DMS53 treated with DMSO at 0.1 percent for 48 hours (cell line): Measurements from ENCODE around the gene GLB1L2.

ENCODE experiments used
- DNase-seq: peaks from one replicate; lab custom pipeline; 2025; ENCODE audit not compliant: unreplicated experiment; lab: John Stamatoyannopoulos, UW

The GLB1L2 gene

DNA sequence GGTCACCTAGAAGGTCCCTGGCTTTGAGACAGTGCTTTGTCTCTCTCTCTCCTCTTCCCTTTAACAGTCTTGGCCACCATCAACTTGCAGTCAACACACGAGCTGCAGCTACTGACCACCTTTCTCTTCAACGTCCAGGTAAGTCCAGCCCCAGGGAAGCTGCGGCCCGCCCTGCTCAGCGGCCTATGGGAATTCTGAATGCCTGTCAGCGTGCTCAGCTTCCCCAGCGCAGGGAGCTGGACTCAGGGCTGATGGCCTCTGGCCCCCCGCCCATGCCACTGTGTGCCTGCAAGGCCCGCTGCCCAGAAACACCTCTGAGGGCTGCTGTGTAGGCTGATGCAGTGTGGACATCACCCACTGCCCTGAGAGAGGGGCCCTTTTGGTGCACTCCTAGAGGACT, 32.5 kb downstream of the GLB1L2 start:
- DNase-seq: no peak

DNA sequence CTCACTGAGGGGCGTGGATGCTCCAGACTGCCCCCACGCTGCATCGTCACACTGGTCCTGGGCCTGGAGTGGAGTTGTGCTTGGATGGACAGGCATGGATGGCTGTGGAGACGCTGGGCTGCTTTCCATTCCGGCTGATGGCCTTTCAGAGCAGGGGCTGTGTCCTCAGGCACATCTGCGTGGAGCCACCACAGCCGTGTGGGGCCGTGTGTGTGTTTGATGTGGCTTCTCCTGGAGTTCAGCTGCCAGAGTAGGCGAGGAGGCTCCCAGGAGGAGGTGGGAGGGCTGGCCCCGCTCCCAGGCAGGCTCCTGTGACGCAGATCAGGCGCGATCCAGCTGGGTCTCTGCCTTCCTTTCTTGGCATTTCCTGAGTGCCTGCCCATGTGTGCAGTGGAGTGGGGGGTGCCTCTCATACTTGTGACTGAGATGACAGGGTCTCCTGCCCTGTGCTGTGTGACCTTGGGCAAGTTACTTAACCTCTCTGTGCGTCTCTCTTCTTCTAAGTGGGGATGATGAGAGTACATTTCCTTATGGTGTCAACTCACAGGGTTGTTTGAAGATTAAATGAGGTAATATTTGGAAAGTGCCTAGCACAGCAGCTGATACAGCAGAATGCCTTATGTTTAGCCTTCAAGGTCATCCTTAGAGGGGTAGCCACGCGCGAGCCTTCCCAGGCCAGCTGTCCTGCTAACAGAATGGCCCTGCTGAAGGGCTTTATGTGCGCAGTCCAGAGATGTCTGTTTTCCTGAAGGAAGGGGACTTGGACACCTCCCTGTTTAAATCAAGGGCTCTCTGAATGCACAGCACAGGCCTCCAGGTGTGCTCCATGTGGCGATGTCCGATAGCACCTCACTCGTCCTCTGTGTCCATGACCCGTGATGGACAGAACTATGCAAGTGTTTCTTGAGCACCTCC, 33.5 kb downstream of the GLB1L2 start:
- DNase-seq: no peak

DNA sequence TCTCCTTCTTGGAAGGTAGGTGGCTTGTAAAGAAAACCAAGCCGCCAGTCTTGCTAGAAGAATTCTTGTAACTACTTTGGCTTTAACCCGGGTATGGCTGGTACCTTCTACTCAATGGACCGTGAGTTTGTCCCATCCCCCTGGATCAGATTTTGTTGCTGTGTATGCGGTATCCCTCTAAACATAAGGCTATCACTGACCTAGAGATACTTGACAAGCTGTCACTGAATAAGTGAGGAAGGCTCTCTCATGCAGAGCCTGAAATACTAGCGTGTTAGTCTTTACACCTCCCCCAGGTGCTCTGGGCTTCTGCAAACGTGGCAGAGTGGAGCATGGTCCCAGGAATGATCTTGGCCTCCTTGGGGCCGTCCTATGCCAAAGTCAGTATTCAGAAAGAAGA, 34.5 kb downstream of the GLB1L2 start:
- no peak for DNase-seq

DNA sequence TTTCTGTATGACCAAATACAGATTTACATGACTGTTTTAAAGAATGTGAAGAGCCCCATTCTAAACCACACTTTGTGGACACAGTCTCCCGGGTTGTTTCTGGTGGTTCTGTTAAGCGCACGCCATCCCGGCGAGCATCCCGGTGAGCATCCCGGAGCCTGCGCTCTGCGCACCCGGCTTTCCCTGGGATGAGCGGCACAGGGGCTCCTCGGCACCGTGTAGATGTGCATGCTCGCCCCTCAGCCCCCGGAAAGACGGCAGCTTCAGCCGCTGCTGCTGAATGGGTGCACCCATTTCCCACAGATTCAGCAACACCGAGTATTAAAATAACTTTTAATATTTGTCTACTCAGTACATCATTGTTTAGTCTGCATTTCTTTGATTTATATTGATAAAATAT, 36.0 kb downstream of the GLB1L2 start:
- no peak for DNase-seq

DNA sequence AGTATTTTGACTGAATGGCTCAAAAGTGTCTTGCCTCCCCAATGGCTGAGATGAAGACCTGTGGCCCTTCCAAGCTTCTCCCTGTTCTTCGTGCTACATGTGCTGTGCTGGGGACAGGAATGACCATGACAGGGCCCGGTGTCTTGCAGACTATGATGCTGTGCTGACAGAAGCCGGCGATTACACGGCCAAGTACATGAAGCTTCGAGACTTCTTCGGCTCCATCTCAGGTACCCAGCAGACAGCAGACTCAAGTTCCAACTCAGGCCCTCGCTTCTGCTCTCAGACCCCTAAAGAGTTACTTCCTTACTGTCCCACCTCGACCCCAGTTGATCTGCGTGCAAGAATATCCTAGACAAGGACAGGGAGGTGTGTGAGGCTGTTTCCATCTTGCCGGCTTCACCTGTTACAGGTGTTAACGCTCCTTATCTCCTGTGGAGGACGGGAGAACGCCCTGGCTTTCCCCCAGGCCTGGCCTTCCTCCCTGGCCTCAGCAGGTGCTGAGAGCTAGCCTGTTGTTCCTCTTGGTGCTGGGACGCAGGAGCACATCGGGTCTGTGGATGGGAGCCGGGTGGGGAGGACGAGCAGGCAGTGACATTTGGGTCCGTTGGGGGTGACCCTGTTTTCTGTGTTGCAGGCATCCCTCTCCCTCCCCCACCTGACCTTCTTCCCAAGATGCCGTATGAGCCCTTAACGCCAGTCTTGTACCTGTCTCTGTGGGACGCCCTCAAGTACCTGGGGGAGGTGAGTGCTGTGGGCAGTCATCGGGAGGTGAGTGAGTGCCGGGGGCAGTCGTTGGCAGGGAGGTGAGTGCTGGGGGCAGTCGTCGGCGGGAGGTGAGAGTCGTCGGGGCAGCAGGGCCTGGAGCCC, 38.1 kb downstream of the GLB1L2 start:
- DNase-seq: no peak

DNA sequence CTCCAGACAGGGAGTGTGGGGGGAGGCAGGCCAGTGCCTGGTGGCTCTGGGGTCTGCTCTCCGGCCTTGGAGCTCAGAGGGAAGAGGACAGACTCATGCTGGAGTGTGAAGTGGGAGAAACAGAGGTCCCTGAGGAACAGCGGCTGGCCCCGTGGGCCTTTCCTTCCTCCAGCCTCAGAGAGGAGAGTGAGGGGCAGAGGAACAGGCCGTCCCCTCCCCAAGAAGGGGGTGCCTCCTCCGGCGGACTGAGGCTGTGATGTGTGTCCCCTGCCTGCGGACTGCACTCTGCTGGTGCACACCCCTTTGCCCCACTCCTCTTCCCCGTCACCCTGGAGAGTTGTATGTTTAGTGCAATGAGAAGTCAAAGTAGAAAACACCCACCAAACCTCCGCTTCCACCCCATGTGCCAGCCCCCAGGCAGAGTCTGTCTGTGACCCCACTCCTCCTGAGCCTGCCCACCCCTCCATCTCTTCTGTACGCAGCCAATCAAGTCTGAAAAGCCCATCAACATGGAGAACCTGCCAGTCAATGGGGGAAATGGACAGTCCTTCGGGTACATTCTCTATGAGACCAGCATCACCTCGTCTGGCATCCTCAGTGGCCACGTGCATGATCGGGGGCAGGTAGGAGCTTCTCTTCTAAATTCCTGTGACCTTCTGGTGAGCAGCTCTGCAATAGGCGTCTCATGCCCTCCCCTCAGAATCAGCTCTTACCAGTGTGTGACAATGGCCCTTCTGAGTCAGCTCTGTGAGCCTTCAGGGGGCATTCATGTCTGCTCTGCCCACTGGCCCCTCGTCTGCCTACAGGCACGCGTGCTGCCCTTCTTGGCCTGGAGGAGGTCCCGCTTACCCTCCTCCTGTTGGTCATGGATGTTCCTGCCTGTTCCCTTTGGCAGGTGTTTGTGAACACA, 39.0 kb downstream of the GLB1L2 start:
- no peak for DNase-seq

DNA sequence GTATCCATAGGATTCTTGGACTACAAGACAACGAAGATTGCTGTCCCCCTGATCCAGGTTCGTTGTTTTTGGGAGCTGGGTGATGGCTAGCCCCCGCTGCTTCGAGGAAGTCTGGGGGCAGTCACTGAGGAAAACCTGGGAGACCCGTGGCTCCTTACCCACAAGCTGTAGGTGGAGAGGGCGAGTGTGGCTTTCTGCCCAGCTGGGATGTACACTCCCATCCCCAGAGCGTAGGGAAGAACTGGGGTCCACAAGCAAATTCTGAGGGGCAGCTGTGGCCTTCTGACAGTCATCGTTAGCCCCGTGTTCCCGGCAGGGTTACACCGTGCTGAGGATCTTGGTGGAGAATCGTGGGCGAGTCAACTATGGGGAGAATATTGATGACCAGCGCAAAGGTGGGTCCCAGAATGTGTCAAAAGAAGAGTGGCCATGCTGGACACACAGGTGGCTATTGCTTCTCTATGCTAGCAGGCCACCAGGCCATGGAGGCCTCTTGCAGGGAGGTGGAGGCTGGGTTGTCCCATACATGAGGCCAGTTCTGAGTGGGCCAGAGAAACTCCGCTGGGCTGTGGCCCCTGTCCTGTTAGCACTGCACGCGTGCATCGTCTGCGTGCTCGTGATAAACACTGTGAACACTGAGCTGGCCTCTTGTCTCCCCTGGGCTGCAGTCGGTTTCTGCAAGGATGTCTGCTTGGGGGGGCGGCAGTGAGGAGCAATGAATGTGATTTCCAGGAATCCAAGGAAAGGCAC, 39.8 kb downstream of the GLB1L2 start:
- no peak for DNase-seq

DNA sequence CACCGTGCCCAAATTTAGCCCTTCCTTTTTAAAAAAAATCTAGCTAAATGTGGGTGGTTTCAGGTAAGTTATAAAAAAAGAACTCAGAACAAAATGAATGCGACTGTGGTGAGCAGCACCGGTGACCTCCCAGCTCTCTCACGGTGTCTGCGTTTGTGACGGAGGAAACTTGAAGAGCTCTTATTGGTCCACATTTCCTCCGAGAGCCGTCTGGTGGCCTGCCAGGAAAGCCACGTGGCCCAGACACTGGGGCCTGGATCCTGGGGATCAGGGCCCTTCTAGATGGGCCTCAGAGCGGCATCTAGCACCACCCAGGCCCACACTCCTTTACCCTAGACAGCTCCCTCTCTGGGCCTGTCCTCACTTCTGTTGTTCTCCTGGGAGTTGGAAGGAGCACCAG, 40.7 kb downstream of the GLB1L2 start:
- no peak for DNase-seq

DNA sequence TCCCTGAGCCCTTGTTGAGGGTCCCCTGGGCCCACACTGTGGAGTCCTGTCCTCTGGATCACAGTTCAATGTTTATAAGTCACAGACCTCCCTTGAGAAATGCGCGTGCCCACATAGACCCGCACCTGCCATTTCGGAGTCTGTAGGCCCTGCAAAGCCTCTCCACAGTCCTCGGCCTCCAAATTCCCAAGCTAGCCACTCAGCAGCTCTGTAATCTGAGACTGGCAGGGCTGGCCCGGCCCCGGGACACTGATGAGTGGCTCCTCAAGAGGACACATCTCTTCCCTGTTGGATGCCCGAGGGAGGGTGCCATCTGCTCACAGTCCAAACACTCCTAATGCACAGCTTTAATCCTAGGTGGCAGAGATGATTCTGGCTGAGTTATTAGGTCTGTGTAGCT, 41.2 kb downstream of the GLB1L2 start:
- DNase-seq: peak; percentile 86

DNA sequence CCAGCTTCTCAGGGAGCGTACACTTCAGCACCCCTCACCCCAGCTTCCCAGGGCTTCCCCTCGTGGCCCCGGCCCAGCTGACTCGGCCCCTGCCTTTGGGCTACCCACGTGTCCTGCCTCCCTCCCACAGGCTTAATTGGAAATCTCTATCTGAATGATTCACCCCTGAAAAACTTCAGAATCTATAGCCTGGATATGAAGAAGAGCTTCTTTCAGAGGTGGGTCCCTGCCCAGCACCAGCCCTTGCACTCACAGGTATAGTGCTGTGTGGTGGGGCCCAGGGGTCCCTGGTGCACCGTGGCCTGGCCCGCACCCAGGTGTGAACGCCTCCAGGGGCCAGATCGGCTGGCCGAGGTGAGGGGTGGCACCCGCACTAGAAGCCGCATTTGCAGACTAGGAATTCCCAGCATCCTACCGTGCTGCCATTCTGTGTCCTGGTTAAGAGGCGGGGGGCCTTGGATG, 41.8 kb downstream of the GLB1L2 start:
- no peak for DNase-seq

DNA sequence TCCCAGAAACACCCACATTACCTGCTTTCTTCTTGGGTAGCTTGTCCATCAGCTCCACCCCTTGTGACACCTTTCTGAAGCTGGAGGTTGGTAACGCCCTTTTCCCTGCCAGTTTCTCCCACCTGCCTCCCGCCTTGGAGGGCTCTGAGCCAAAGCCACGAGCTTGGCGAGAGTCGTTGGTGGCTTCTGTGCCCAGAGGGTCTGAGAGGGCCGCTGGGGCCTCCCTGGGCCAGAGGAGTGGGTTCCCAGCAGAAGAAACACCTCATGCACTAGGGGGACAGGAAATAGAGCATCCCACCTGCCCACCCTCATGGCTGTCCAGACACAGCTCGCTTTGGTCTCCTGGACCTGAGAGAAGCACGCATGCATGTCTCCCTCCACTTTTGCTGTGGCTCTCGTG, 42.4 kb downstream of the GLB1L2 start:
- no peak for DNase-seq

DNA sequence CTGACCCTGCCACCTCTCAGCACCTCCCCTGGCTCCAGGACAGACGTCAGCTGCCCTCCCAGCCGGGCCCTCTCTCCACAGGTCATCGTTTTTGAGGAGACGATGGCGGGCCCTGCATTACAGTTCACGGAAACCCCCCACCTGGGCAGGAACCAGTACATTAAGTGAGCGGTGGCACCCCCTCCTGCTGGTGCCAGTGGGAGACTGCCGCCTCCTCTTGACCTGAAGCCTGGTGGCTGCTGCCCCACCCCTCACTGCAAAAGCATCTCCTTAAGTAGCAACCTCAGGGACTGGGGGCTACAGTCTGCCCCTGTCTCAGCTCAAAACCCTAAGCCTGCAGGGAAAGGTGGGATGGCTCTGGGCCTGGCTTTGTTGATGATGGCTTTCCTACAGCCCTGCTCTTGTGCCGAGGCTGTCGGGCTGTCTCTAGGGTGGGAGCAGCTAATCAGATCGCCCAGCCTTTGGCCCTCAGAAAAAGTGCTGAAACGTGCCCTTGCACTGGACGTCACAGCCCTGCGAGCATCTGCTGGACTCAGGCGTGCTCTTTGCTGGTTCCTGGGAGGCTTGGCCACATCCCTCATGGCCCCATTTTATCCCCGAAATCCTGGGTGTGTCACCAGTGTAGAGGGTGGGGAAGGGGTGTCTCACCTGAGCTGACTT, 43.2 kb downstream of the GLB1L2 start:
- no peak for DNase-seq

DNA sequence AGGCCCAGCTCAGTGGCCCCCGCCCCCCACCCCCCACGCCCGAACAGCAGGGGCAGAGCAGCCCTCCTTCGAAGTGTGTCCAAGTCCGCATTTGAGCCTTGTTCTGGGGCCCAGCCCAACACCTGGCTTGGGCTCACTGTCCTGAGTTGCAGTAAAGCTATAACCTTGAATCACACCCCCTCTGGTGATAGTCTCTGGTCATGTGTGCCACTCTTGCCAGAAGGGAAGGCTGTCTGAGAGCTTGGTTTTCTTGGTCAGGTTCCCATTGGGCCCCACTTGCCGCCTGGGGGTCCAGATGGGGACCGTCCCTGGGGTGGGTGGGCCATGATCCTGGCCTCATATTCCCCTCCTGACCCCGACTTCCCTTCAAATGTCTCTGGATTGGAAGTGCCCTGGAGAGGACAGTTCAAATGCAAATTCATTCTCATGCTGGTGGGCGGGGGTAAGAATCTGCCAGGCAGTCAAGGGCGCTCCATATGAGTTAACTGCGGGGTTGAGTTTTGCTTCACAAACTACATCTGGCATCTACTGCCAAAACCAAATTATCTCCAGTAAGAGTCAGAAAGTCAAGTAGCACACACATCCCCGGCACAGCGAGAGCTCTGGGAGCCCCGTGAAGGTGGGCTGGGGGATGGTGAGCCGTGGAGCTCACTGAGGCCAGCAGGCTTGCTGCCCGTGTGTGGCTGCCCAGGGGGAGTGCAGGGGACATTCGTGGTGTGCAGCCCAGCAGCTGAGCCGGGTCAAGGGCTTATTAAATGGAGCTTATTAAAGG, 44.5 kb downstream of the GLB1L2 start:
- DNase-seq: no peak

DNA sequence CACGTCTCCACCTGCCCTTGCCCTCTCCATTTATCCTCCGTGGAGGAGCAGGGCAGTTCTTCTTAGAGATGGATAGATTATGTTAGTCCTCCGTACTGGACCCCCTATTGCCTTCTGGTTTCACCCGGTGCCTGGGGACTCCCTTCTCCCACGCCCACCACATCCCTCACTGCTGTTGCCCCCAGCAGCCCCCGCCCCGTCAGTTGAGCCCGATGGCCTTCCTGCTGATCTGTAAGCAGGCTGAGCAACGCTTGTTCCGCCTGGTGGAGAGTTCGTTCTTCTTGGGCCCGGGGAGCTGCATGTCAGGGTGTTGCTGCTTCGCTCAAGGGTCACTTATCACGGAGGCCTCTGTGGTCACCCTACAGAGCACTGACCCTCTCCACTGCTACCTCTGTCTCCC, 46.1 kb downstream of the GLB1L2 start:
- no peak for DNase-seq

DNA sequence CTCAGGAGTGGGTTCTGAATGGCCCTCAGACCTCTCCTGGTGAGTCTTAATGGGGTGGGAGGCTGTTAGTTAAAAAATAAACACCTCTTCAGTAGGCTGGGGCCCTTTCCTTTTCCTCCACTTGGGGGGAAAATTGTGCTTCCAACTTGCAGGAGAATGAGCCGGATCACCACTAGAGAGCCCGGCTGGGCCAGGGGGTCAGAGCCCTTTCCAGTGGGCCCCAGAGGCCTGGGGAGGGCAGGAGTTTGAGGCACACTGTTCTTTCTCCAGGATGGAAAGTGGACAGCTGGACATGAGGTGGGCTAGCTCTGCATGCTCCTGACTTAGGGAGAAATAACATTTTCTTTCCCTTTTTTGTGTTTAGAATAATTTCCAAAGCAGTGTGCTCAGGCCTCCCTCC, 47.5 kb downstream of the GLB1L2 start:
- no peak for DNase-seq

DNA sequence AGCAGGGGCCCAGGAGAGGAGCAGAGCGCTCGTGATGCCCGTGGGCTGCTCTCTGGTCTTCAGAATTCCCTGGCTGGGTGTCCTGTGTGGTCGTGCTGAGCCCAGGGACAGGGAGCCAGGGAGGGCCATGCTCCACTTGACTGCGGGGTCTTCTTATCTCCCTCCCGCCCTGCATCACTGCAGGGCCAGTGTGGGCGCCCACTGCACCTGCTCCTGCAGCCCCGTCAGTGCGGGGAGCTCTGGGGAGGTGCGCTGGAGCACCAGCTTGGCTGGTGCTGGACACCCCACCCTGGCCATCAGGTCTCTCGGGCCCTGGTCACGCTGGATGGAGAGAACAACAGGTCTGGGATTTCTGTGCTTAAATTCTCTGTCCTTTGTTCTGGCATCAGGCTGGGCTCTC, 48.4 kb downstream of the GLB1L2 start:
- DNase-seq: no peak

DNA sequence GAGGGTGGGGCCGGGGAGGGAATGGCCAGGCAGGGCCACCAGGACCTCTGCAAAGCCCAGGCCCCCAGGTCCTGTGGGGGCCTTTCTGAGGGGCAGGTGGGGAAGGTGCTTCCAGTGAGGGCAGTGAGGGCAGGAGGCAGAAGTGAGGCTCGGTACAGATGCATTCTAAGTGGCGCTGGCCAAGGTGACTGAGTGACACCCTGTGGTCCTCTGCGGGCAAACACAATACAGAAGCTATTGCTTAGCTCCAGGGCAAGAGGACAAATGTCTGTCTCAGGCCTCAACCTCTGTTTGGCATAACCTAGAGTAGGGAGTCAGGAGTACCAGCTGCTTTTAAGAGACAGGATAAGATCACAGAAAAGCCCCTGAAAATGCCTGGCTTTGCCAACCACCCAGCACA, 49.0 kb downstream of the GLB1L2 start:
- DNase-seq: no peak

DNA sequence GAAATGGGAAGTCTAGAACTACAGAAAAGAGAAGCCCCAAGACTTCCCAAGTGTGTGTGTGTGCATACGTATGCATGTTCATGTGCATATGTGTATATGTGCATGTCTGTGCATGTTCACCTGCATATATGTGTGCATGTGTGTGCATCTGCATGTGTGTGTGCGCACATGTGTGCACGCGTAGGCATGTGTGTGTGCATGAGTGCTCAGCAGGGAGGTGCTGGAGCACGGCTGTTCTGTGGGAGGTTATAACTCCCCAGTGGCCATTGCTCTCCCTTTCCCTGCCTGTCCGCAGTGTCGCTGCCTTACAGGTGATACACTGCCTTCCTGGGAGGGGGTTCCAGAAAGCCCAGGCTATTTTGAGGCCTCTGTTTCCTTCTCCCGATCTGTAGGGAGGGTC, 50.5 kb downstream of the GLB1L2 start:
- DNase-seq: no peak

DNA sequence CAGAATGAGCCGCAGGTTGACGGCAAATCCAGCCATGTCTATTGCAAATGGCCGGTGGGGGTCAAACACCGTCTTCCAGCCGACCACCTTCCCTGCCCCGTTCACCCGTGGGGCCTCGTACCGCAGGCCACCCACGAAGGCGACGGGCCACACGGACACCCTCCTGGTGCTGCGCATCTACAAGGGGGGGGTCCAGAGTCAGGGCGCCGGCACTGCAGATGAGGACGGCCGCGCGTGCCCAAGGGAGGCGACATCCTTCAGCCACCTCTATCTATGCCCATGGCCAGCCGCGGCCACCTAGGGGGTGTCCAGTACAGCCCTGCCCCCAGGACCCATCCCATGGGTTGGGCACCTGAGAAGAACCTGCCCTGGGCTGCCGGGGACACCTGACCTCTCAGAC, 51.0 kb downstream of the GLB1L2 start:
- no peak for DNase-seq
